H7 (cell line): ENCODE measurements around the gene LGR4. TPM values are rescaled to one million over a fixed set of nuclear protein-coding genes. Genes with fewer than 3 reads are reported as not detected.

Source experiments
- DNase-seq: peaks from one replicate; pipeline ENCODE4 v3.0.0; 2012
- H3K27me3 ChIP-seq: 2 replicates; pipeline ENCODE4 v1.6.0; 2011; ENCODE audit warnings: mild to moderate bottlenecking, low read length; ENCODE audit not compliant: control insufficient read depth, insufficient read depth
- H3K36me3 ChIP-seq: replicated peaks from 2 replicates; pipeline ENCODE4 v1.5.1; 2011; ENCODE audit warnings: low read length; ENCODE audit not compliant: control insufficient read depth, insufficient read depth
- H3K4me3 ChIP-seq: 2 replicates; pipeline ENCODE4 v1.5.1; 2011; ENCODE audit warnings: low read depth, mild to moderate bottlenecking, control low read depth, low read length, moderate library complexity; ENCODE audit not compliant: insufficient read depth
- total RNA-seq: library from RNA; depleted of rRNA; stranded (reverse); fragments of >200 nt; shearing (Covaris generic); gene quantifications from 2 replicates; pipeline ENCODE4 v1.2.3, GENCODE V29; 2014

The LGR4 gene
- total RNA-seq, 1 experiment from 2014 or later, result 51.1 TPM

- Histone ChIP-seq H3K36me3 (no peaks in the 10 kb centered on the region; the same call in 1 of the 2 replicates), H3K27me3 (no peaks in the 10 kb centered on the region), H3K4me3 (no peak overlapping the region)
- no peak for DNase-seq
These were observed 57.9 kb downstream of the LGR4 start for GRCh38 chr11:27414644-27415043.

- no peak for DNase-seq
- H3K36me3 ChIP-seq, result no peaks in the 10 kb centered on the region; the same call in 1 of the 2 replicates
- no peaks in the 10 kb centered on the region for H3K27me3 ChIP-seq
- H3K4me3 ChIP-seq, result no peak overlapping the region
These were observed 59.4 kb downstream of the LGR4 start for GRCh38 chr11:27413218-27413617.

GRCh38 chr11:27412192-27412691 is 60.3 kb downstream of the LGR4 start:
- H3K4me3 ChIP-seq, result no peak overlapping the region
- H3K27me3 ChIP-seq, result no peaks in the 10 kb centered on the region
- H3K36me3 ChIP-seq, result no peaks in the 10 kb centered on the region; the same call in 1 of the 2 replicates
- DNase-seq, result no peak

GRCh38 chr11:27411328-27411727 is 61.3 kb downstream of the LGR4 start:
- no peak overlapping the region for H3K4me3 ChIP-seq
- H3K36me3 ChIP-seq, result no peaks in the 10 kb centered on the region; the same call in 1 of the 2 replicates
- DNase-seq, result no peak
- no peaks in the 10 kb centered on the region for H3K27me3 ChIP-seq

- Histone ChIP-seq H3K36me3 (no peaks in the 10 kb centered on the region; the same call in 1 of the 2 replicates), H3K27me3 (no peaks in the 10 kb centered on the region), H3K4me3 (no peak overlapping the region)
- no peak for DNase-seq
These were observed 62.3 kb downstream of the LGR4 start for GRCh38 chr11:27410272-27410671.

GRCh38 chr11:27409742-27410141 is 62.8 kb downstream of the LGR4 start:
- Histone ChIP-seq H3K27me3 (no peaks in the 10 kb centered on the region), H3K4me3 (no peak overlapping the region), H3K36me3 (no peaks in the 10 kb centered on the region; the same call in 1 of the 2 replicates)
- no peak for DNase-seq

- Histone ChIP-seq H3K27me3 (no peaks in the 10 kb centered on the region), H3K36me3 (no peaks in the 10 kb centered on the region; the same call in 1 of the 2 replicates), H3K4me3 (no peak overlapping the region)
- no peak for DNase-seq
These were observed 63.5 kb downstream of the LGR4 start for GRCh38 chr11:27409049-27409448.

GRCh38 chr11:27408246-27408800 is 64.3 kb downstream of the LGR4 start:
- Histone ChIP-seq H3K27me3 (no peaks in the 10 kb centered on the region), H3K4me3 (no peak overlapping the region), H3K36me3 (no peaks in the 10 kb centered on the region; the same call in 1 of the 2 replicates)
- no peak for DNase-seq

GRCh38 chr11:27406498-27407354 is 65.9 kb downstream of the LGR4 start:
- Histone ChIP-seq H3K27me3 (no peaks in the 10 kb centered on the region), H3K36me3 (no peaks in the 10 kb centered on the region; the same call in 1 of the 2 replicates), H3K4me3 (no peak overlapping the region)
- no peak for DNase-seq

- no peak for DNase-seq
- H3K4me3 ChIP-seq, result no peak overlapping the region
- no peaks in the 10 kb centered on the region for H3K27me3 ChIP-seq
- H3K36me3 ChIP-seq, result no peaks in the 10 kb centered on the region
These were observed 67.5 kb downstream of the LGR4 start for GRCh38 chr11:27405134-27405533.

- DNase-seq, result no peak
- Histone ChIP-seq H3K36me3 (no peaks in the 10 kb centered on the region), H3K4me3 (no peak overlapping the region), H3K27me3 (no peaks in the 10 kb centered on the region)
These were observed 68.2 kb downstream of the LGR4 start for GRCh38 chr11:27404427-27404826.

- Histone ChIP-seq H3K36me3 (no peaks in the 10 kb centered on the region), H3K4me3 (no peak overlapping the region), H3K27me3 (no peaks in the 10 kb centered on the region)
- DNase-seq, result no peak
These were observed 69.4 kb downstream of the LGR4 start for GRCh38 chr11:27403195-27403594.

GRCh38 chr11:27402450-27402849 is 70.1 kb downstream of the LGR4 start:
- no peak for DNase-seq
- Histone ChIP-seq H3K4me3 (no peak overlapping the region), H3K27me3 (no peaks in the 10 kb centered on the region), H3K36me3 (no peaks in the 10 kb centered on the region)

GRCh38 chr11:27401833-27402316 is 70.7 kb downstream of the LGR4 start:
- DNase-seq, result no peak
- H3K36me3 ChIP-seq, result no peaks in the 10 kb centered on the region
- no peaks in the 10 kb centered on the region for H3K27me3 ChIP-seq
- H3K4me3 ChIP-seq, result no peak overlapping the region
